Measurements from ENCODE around the gene GPR84.
"Not testable (repeated sequence)": the region's sequence is repeated elsewhere in the genome, so short reads cannot be mapped to it uniquely, and the experiment has no call there.

DNA sequence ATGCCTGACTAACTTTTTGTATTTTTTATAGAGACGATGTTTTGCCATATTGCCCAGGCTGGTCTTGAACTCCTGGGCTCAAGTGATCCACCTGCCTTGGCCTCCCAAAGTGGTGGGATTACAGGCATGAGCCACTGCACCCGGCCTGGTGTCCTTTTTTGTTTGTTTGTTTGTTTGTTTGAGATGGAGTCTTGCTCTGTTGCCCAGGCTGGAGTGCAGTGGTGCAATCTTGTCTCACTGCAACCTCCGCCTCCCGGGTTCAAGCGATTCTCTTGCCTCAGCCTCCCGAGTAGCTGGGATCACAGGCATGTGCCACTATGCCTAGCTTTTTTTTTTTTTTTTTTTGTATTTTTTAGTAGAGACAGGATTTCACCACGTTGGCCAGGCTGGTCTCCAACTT, 10.0 kb downstream of the GPR84 start:
- TF ChIP-seq TARDBP (CRISPR knock-in tag; IDR thresholded peaks at IDR 0.05); MAZ (IDR thresholded peaks at IDR 0.05; ENCODE audit: borderline replicate concordance, low read depth, low read length); MAZ (CRISPR knock-in tag; IDR thresholded peaks at IDR 0.05; ENCODE audit: low read depth); SP1 (IDR thresholded peaks at IDR 0.05); SP1 (CRISPR knock-in tag; IDR thresholded peaks at IDR 0.05); ZNF746 (CRISPR knock-in tag; IDR thresholded peaks at IDR 0.05); ZBTB21 (CRISPR knock-in tag; IDR thresholded peaks at IDR 0.05); EP300 (IDR thresholded peaks at IDR 0.05; ENCODE audit: low read depth in 2 of 2, low read length in 2 of 2); EP300 (CRISPR knock-in tag; IDR thresholded peaks at IDR 0.05; ENCODE audit: borderline replicate concordance); RBAK (CRISPR knock-in tag; IDR thresholded peaks at IDR 0.05); CREB3 (CRISPR knock-in tag; IDR thresholded peaks at IDR 0.05); YY1 (IDR thresholded peaks at IDR 0.05; ENCODE audit: insufficient read depth, insufficient replicate concordance, low read depth, low read length); GABPB1 (CRISPR knock-in tag; IDR thresholded peaks at IDR 0.05); RAD21 (CRISPR knock-in tag; IDR thresholded peaks at IDR 0.05): not testable (repeated sequence)
- TF ChIP-seq, protein P1, sequence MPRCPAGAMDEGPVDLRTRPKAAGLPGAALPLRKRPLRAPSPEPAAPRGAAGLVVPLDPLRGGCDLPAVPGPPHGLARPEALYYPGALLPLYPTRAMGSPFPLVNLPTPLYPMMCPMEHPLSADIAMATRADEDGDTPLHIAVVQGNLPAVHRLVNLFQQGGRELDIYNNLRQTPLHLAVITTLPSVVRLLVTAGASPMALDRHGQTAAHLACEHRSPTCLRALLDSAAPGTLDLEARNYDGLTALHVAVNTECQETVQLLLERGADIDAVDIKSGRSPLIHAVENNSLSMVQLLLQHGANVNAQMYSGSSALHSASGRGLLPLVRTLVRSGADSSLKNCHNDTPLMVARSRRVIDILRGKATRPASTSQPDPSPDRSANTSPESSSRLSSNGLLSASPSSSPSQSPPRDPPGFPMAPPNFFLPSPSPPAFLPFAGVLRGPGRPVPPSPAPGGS (CRISPR knock-in tag; IDR thresholded peaks at IDR 0.05), result not testable (repeated sequence)
